B cell (primary cell): Measurements from ENCODE around the gene KANK2.

Experiments
- CTCF ChIP-seq: fragments of 200-600 bp; IDR thresholded peaks from one replicate; pipeline ENCODE4 v1.8.0; 2022; ENCODE audit warnings: antibody characterized with exemption, mild to moderate bottlenecking
- EZH2 ChIP-seq: IDR thresholded peaks from 2 replicates; pipeline ENCODE4 v1.6.1; 2012; ENCODE audit warnings: borderline replicate concordance, low read depth, mild to moderate bottlenecking, moderate library complexity, low read length; ENCODE audit not compliant: insufficient read depth, poor library complexity, severe bottlenecking

GRCh38 chr19:11240008-11240444 is 42.7 kb upstream of the KANK2 start:
- TF ChIP-seq CTCF (no peak), EZH2 (no peak)
